HG03060 (cell line): ENCODE measurements around the gene IL10RA.
A peak's percentile ranks its signal among the peaks of the same experiment; 100 is the strongest.

Source experiments
- ATAC-seq: cut with Tn5 transposase; IDR thresholded peaks from one replicate; pipeline ENCODE4 v1.9.1; 2021; ENCODE audit warnings: low read depth, moderate number of reproducible peaks; ENCODE audit not compliant: unreplicated experiment

The IL10RA gene

GRCh38 chr11:117986981-117987574, 884 bp downstream of the IL10RA start:
- no peak for ATAC-seq

DNA sequence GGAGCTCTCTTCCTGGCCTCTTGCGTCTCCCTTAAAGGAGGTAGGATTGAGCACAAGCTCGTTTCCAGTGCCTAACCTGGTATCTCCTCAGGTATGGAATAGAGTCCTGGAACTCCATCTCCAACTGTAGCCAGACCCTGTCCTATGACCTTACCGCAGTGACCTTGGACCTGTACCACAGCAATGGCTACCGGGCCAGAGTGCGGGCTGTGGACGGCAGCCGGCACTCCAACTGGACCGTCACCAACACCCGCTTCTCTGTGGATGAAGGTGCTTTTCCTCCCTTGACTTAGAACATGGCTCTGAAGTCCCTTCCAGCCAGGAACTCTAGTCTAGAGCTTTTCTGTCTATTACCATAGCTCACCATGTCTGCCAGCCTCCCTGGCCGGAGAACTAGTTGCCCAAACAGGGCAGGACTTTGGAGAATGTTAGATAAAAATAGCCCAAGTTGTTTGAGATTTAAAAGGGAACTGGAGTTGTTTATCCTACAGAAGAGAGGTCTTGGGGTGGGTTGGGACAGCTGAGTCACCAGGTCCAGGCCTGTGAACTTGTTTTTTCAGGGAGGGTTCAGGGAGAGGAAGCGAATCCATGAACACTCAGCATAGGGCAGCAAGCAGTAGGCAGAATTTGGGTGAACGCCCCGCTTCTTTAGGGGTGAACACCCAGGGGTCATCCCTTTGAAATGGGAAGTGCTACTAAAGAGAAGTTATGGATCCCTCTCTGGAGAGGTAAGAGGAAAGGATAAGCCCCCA, 3.3 kb downstream of the IL10RA start:
- no peak for ATAC-seq

DNA sequence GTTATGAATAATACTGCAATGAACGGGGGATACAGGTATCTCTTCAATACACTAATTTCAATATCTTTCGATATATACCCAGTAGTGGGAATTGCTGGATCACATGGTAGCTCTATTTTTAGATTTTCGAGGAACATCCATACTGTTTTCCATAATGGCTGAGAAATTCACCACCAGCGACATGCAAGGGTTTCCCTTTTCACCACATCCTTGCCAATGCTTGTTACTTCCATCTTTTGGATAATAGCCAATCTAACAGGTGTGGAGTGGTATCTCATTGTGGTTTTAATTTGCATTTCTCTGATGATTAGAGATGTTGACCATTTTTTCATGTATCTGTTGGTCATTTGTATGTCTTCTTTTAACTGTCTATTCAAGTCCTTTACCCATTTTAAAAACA, 5.9 kb downstream of the IL10RA start:
- ATAC-seq: no peak

DNA sequence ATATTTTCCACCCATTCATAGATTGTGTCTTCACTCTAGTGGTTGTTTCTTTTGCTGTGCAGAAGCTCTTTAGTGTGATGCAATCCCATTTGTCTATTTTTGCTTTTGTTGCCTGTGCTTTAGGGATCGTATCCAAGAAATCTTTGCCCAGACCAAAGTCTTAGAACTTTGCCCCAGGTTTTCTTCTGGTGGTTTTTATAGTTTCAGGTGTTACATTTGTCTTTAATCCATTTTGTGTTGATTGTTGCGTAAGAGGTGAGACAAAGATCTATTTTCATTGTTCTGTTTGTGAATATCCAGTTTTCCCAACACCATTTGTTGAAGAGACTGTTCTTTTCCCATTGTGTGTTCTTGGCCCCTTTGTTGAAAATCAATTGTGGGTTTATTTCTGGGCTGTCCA, 6.4 kb downstream of the IL10RA start:
- no peak for ATAC-seq

DNA sequence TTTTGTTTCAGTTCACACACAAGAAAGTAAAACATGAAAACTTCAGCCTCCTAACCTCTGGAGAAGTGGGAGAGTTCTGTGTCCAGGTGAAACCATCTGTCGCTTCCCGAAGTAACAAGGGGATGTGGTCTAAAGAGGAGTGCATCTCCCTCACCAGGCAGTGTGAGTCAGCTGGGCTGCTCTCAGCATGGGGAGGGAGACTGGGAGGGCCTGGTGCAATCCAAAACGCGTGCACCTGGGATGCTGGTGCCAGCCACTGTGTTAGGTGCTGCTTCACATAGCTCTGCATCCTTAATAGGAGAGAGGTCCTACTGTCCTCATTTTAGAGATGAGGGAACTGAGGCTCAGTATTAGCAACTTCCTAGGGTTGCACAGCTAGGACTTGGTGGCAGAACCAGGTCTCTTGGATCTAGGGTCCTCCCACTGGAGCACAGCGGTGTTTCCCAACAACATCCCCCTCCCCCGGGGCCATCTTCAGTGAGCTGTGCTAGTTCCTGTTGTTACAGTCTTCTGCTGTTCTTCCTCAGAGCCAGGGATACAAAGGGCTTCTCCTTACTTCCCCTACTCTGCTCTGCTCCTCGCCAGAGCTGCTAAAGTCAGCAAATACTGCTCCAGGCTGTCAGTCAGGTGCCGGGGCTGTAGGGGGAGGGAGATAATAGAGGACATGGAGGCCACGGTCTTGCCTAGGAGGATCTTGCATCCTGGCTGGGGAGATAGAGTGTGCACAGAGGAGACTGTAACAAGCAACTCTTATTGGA, 8.0 kb downstream of the IL10RA start:
- no peak for ATAC-seq

DNA sequence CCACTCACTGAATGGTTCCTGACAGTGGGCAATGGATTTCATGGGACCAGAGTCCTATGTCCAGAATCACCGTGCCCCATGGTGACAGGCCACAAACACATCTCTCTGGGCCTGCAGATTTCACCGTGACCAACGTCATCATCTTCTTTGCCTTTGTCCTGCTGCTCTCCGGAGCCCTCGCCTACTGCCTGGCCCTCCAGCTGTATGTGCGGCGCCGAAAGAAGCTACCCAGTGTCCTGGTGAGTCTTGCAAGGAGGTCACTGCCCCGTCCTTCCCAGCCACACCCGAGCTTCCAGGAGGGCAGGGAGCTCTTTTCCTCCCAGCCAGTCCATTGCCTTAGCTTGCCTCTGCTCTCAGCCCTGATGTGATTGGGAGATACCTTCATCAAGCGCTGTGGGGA, 9.3 kb downstream of the IL10RA start:
- no peak for ATAC-seq

GRCh38 chr11:117996058-117996457, 9.9 kb downstream of the IL10RA start:
- ATAC-seq: no peak

GRCh38 chr11:117997406-117997805, 11.2 kb downstream of the IL10RA start:
- no peak for ATAC-seq

DNA sequence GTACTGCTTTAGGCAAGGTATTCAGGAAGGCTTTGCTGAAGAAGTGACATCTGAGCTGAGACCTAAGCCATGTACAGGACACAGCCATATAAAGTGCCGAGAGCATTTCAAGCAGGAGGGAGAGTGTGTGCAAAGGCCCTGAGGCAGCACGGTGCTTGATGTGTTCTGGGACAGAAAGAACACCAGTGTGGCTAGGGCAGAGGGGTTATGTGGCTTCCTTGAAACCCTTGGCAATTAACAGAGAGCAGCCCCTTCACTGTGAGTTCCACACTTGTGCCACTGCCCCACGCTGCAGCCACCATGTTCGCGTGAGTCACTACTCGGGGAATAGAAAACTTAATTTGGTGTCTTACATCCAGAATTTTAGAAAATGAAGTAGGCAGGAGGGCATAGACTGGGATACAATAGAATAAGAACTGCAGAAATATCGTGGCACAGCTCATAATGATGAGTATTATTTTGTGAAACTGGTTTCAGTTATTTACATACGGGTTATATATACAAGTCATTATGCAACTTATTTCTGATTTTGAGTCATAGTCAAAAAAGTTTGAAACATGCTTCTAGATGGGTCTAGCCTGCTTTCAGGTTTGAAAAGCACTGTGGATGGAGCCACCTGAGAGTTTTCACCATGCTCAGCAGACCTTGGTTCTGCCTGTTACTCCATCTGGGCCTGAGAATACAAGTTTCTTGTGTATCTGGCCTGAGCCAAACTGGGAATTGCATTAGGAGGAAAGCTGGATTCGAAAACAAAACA, 11.8 kb downstream of the IL10RA start:
- ATAC-seq: peak; percentile 68

DNA sequence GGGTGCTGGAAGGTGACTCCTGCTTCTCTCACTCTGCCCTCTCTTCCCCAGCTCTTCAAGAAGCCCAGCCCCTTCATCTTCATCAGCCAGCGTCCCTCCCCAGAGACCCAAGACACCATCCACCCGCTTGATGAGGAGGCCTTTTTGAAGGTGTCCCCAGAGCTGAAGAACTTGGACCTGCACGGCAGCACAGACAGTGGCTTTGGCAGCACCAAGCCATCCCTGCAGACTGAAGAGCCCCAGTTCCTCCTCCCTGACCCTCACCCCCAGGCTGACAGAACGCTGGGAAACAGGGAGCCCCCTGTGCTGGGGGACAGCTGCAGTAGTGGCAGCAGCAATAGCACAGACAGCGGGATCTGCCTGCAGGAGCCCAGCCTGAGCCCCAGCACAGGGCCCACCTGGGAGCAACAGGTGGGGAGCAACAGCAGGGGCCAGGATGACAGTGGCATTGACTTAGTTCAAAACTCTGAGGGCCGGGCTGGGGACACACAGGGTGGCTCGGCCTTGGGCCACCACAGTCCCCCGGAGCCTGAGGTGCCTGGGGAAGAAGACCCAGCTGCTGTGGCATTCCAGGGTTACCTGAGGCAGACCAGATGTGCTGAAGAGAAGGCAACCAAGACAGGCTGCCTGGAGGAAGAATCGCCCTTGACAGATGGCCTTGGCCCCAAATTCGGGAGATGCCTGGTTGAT, 12.6 kb downstream of the IL10RA start:
- ATAC-seq: no peak

GRCh38 chr11:117999354-117999993, 13.3 kb downstream of the IL10RA start:
- ATAC-seq: no peak

DNA sequence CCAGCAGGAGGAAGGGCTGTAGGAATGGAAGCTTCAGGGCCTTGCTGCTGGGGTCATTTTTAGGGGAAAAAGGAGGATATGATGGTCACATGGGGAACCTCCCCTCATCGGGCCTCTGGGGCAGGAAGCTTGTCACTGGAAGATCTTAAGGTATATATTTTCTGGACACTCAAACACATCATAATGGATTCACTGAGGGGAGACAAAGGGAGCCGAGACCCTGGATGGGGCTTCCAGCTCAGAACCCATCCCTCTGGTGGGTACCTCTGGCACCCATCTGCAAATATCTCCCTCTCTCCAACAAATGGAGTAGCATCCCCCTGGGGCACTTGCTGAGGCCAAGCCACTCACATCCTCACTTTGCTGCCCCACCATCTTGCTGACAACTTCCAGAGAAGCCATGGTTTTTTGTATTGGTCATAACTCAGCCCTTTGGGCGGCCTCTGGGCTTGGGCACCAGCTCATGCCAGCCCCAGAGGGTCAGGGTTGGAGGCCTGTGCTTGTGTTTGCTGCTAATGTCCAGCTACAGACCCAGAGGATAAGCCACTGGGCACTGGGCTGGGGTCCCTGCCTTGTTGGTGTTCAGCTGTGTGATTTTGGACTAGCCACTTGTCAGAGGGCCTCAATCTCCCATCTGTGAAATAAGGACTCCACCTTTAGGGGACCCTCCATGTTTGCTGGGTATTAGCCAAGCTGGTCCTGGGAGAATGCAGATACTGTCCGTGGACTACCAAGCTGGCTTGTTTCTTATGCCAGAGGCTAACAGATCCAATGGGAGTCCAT, 14.1 kb downstream of the IL10RA start:
- no peak for ATAC-seq

DNA sequence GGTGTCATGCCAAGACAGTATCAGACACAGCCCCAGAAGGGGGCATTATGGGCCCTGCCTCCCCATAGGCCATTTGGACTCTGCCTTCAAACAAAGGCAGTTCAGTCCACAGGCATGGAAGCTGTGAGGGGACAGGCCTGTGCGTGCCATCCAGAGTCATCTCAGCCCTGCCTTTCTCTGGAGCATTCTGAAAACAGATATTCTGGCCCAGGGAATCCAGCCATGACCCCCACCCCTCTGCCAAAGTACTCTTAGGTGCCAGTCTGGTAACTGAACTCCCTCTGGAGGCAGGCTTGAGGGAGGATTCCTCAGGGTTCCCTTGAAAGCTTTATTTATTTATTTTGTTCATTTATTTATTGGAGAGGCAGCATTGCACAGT, 14.6 kb downstream of the IL10RA start:
- no peak for ATAC-seq

- no peak for ATAC-seq
These were observed 15.3 kb downstream of the IL10RA start for GRCh38 chr11:118001494-118001971.

DNA sequence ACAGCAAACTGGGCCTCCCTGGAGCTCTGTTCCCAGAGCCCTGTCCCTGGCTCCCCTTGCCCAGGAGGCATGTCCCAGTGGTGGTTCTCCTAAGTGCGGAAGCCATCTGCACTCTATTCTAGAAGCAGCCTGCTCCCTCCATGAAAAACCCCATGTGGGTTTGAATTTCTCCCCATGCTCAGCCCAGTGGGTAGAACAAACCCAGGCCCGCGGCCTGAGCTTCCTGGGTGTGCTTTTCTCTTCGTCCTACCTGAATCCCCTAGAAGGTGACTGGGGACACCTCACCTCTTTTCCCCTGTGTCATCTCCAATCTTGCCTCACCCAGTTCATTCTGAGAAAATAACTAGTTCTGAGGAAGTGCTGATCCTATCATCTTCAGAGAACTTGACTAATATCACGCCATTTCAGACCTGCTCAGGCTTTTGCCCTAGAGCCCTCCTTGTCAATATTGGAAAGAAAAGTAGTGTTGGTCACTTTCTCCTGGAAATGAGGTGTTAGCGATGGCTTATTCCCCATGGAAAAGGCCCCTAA, 15.9 kb downstream of the IL10RA start:
- no peak for ATAC-seq

- ATAC-seq: no peak
These were observed 16.6 kb downstream of the IL10RA start for GRCh38 chr11:118002541-118003423.

GRCh38 chr11:118003456-118003855, 17.3 kb downstream of the IL10RA start:
- ATAC-seq: no peak
